Fibroblast of upper back skin (primary cell): Measurements from ENCODE around the gene PHC1.
"Not testable (repeated sequence)": the region's sequence is repeated elsewhere in the genome, so short reads cannot be mapped to it uniquely, and the experiment has no call there.

ENCODE experiments used
- DNase-seq: peaks from one replicate; pipeline ENCODE4 v3.0.0-alpha.2; 2013

PHC1 gene

GRCh38 chr12:8911606-8912268, 2.6 kb upstream of the PHC1 start:
- DNase-seq: no peak

GRCh38 chr12:8912914-8913313, 1.4 kb upstream of the PHC1 start:
- no peak for DNase-seq

DNA sequence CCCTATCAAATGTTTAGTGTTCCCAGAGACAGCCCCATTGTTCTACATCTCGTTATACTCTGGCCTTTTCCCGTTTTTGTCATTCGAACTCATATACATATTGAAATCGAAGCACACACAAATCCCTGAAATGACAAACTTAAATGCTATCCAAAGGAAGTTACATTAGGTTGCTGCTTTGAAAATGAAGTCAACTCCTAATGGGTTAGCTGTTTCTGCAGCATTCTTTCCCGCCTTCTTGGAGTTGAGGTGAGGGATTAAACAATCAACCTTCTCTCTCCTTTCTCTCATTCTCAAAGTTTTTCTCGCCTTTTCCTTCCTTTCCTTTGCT, 642 bp upstream of the PHC1 start:
- DNase-seq: peak; percentile 3

DNA sequence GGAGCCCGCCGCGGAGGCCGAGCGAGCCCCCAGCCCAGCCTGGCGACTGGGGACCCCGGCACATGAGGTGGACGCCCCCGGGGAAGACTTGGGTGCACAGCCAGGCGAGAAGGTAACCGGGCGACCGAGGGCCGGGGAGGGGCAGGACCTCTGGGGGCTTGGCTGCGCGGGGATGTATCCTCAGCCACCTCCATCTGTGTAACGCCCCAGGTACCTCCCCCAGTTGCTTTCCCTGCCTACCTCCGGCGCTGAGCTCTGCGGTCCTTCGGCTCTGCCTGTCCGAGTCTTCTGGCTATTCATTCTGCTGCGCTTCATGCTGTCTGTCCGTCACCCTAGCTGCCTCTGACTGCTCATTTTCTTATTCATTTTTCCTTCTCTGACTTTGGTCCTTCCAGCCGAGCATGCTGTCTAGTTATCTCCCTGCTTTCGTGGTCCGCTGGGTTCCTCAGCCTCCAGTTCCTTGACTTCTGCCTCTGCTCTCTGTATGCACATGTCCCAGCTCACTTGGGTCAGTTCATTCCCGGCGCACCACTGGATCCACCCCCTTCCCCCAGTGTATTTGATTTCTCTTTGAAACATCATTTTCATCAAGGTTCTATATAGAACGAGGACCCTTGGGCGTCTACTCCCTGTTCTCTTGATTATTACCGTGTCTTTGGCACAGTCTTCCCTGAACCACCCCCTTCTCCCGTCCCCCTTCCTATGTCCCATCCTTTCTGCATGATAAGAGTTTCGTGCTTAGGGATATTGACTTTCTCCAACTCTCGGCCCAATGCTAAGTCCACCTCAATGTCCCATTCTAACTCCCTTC, 612 bp downstream of the PHC1 start:
- peak; percentile 37 for DNase-seq

DNA sequence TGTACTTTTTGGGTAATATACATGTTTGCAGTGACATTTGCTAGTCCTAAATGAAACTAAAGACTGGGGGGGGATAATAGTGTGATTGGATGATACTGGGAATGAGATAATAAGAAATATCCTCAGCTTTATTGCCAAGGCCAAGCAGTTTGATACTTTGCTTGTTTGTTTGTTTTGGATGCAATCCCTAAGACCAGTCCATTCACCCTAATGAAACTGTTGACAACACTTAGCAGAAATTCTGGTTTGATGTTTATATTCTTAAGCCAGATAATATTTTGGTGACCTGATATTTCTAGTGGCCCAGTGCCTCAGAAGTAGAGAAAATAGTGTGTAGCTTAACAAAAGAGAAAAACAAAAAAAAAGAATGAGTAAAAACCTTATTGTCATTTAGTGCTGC, 1.8 kb downstream of the PHC1 start:
- no peak for DNase-seq

DNA sequence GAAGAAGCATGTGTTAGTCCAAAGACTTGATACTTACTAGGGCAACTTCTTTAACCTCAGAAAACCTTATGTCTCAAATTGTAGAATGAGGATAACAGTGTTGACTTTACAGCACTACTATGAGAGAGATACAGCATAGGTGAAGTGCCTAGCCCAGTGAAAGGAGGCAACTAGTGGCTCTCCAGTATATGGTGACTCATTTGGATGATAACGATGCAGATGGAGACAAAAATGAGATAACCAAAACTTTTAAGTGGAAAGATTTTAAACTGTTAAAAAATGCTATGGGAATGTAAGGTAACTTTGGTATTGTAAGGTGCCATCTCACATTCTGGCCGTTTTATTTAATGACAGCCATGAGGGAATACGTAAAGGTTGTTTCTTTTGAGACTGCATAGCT, 2.7 kb downstream of the PHC1 start:
- no peak for DNase-seq

DNA sequence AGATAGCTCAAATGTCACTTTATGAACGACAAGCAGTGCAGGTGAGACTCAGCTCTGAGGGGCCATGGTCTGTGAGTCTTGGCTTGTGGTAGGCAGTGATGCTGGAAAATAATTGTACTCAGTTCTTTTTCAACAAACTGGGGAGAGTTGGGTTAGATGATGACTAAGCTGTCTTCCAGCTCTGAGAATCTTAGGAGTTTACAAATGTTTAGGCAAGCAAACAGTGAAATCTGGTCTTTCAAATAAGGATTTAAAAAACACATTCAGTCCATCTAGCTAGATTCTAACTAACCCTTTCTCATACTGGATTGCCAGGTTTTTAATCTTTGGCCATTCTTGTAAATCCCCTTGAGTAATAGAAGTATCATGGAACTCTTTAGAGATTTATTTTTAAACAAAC, 3.4 kb downstream of the PHC1 start:
- DNase-seq: no peak

GRCh38 chr12:8919643-8920042, 5.3 kb downstream of the PHC1 start:
- not testable (repeated sequence) for DNase-seq

DNA sequence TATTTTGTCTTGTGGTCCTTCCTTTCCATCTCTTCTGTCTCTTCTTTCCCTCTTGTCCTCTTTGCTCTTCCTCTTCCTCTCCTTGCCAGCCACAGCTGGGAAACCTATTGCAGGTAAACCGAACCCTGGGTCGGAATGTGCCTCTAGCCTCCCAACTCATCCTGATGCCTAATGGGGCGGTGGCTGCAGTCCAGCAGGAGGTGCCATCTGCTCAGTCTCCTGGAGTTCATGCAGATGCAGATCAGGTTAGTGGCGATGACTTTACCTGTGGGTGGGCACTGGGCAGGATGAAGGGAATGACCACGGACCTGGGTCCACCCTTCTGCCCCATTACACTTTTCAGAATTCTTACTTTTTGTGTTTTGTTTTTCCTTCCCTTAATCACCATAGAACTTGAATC, 8.2 kb downstream of the PHC1 start:
- no peak for DNase-seq

GRCh38 chr12:8930655-8931323, 16.5 kb downstream of the PHC1 start:
- DNase-seq: not testable (repeated sequence)

DNA sequence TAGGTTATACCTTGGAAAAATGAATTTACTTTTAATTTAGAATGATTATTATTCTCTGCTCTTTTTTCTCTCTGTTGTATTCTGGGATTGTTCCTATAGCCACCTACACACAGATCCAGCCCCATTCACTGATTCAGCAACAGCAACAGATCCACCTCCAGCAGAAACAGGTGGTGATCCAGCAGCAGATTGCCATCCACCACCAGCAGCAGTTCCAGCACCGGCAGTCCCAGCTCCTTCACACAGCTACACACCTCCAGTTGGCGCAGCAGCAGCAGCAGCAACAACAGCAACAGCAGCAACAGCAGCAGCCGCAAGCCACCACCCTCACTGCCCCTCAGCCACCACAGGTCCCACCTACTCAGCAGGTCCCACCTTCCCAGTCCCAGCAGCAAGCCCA, 18.2 kb downstream of the PHC1 start:
- DNase-seq: not testable (repeated sequence)

- DNase-seq: not testable (repeated sequence)
Measured at GRCh38 chr12:8934080-8934479, 19.8 kb downstream of the PHC1 start.

DNA sequence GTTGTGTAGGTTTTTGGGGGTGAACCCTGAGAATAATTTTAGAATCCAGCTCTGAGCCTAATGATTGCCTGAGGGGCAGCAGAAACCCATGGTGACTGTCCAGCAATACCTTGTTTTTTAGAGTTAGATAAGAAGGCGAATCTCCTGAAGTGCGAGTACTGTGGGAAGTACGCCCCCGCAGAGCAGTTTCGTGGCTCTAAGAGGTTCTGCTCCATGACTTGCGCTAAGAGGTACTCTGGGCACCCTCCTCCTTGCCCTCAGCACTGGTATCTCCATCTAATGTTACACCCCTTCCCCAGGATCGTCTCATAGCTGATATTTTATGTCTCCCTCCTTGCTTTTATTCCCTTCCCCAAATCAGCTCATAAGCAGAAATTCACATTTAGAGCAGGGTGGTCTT, 22.4 kb downstream of the PHC1 start:
- no peak for DNase-seq

DNA sequence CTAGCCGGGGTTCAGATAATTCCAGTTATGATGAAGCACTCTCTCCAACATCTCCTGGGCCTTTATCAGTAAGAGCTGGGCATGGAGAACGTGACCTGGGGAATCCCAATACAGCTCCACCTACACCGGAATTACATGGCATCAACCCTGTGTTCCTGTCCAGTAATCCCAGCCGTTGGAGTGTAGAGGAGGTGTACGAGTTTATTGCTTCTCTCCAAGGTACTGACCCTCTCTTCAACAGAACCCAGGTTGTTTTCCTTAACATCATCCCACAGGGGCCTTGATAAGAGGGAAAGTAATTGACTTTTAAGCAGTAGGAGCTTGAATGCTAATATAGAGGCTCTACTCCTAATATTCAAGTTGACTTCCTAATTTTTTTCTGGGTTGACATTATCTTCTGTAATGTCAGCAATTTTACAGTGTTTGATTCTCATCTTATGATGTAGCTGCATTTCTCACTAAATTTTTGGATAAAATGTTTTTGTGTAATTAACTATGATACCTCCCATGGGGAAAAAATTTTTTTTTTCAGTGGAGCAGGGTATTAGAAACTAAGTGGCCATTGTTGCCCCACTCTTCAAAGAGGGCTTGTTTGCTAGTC, 23.6 kb downstream of the PHC1 start:
- not testable (repeated sequence) for DNase-seq

- no peak for DNase-seq
Measured at GRCh38 chr12:8941691-8942478, 27.6 kb downstream of the PHC1 start.

DNA sequence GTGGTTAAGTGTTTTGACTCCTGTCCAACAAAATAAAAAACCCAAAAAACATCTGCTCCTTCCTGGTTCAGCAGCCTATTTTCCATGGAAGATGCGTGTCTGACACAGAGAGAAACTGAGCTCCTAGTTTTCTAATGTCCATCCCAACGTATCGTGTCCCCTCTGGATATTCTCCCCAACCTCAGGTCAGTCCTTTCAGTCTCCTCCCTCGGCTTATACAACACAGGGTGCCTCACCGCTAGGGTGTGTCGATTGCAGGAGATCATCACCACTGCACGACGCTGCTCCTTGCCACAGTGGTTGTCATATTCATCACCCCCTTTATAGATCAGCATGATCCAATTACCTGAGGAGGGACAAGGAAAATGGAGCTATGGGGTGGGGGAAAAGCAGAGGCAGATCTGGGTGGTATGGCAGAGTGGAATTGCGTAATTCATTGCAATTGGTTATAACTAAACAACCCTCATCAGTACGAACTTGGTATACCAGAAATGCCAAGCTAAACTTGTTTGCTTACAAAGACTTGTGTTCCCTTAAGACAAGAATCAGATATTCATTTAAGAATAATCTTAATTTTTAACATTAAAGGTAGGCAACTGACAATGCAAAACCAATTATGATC, 29.4 kb downstream of the PHC1 start:
- no peak for DNase-seq

DNA sequence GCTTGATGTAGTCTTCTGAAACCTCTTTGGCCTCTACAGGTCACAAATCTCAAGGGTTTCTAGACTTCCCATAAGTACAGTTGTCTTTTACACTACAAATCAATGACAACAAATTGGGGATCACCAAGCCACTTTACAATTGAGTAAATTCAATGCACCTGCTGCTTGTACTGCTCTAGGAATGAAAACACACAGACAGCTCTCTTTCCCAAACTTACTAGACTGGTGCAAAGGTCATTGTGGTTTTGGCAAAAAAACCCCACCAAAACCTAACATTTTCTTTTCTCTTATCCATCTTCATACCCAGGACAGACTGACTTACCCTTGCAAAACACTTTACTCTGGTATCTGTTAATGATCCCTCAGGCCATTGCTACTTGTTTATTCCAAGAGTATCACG, 32.4 kb downstream of the PHC1 start:
- no peak for DNase-seq

- no peak for DNase-seq
Measured at GRCh38 chr12:8947737-8948136, 33.4 kb downstream of the PHC1 start.

GRCh38 chr12:8948701-8949341, 34.5 kb downstream of the PHC1 start:
- DNase-seq: peak; percentile 5

DNA sequence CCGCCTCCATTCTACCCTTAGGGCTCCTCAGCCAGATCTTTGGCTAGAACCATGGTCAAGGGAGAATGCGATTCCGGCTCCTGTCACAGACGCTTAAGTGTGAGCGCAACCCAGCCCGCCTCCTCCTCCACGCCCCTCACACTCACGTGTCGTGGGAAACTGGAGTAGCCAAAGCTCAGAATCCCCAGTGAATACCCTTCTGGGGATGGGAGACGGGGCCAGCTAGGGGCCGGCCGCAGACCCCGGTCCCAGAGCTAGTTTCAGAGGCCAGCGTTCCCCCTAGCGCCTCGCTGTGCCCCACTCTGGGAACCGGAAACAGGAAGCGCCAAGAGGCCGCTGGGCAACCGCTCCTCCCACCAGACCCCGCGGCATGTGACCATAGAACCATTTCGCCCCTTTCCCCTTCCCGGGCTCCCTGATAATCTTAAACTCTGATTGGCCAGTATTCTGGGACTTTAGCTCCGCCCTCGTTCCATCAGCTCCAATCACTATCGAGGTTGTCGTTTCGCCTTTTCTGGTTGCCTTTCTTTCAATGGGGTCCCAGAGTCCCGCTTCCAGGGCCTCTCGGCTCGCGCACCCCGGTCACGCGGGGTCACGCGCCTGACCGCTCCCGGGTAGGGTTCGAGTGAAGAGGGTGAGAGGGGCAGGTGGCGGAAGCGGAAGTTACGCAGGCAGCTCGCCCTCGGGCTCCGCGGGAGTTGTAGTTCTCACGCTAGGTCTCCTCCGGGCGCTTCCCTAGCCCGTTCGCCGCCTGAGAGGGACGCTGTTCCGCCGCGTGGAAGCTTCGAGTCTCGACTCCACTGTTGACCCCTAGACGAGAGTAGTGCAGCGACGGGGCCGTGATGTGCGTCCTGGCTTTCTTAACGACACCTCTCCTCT, 35.3 kb downstream of the PHC1 start, which contains the start of gene M6PR:
TSS of gene M6PR (minus strand) at position 304 of the 879 bp plus-strand sequence. CDS start 3,241 bp downstream, outside the sequence.
- peak; percentile 93 for DNase-seq

DNA sequence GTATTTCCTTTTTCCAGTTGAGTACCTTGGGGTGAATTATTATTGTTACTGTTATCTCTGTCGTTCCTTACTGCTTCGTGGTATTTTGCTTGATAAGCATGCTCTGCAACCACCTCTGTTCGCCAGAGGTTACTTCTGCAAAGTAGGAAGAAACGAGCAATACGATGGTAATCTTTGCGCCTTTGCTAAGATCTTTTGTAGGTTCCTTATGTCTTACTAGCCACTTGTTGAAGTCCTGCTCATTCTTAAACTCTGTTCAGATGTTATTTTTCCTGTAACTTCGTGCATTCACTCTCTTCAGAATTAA, 35.9 kb downstream of the PHC1 start:
- DNase-seq: no peak
